Measurements from ENCODE around the gene ATG4B. TPM values are rescaled to one million over a fixed set of nuclear protein-coding genes. Genes with fewer than 3 reads are reported as not detected.

Gene ATG4B
- total RNA-seq, 1 donor from 2014 or later: 83.2 TPM

- H3K4me3 ChIP-seq (ENCODE audit: insufficient read depth, low read depth, low read length): peak within 1 kb of the TSS; percentile 84
- peak within 1 kb of the TSS; percentile 96 for H3K9ac ChIP-seq (ENCODE audit: low read length)
- peak within 1 kb of the TSS; percentile 96 for H3K4me2 ChIP-seq (ENCODE audit: low read length)
- H3K9me3 ChIP-seq (ENCODE audit: insufficient read depth, low read depth, low read length): no peaks in the 10 kb centered on the region
- peak within 1 kb of the TSS; percentile 92 for H3K27ac ChIP-seq (ENCODE audit: low read depth, low read length)
- peaks cover 3% of the 10 kb centered on the region for H3K36me3 Mint-ChIP-seq (ENCODE audit: low read depth, unreplicated experiment)
- peaks cover 18% of the 10 kb centered on the region for H3K36me3 ChIP-seq (ENCODE audit: insufficient read depth, low read length)
- FAIRE-seq (no peak), DNase-seq (ENCODE audit: low read depth) (peak; percentile 86)
- H3K9me3 Mint-ChIP-seq (ENCODE audit: unreplicated experiment): no peaks in the 10 kb centered on the region
- H3K27me3 ChIP-seq (ENCODE audit: insufficient read depth, low read length): no peaks in the 10 kb centered on the region
- peaks cover 4% of the 10 kb centered on the region for H3K4me1 Mint-ChIP-seq (ENCODE audit: low read depth, unreplicated experiment)
- H4K20me1 ChIP-seq (ENCODE audit: insufficient read depth, low read length): no peaks in the 10 kb centered on the region
- H3K27me3 Mint-ChIP-seq (ENCODE audit: low read depth, unreplicated experiment): no peaks in the 10 kb centered on the region
- H2AFZ ChIP-seq (ENCODE audit: low read depth, low read length): peak within 1 kb of the TSS; percentile 70
- H3K4me1 ChIP-seq (ENCODE audit: insufficient read depth, low read length): peaks cover 29% of the 10 kb centered on the region
- H3K79me2 ChIP-seq (ENCODE audit: insufficient read depth, low read length): peaks cover 68% of the 10 kb centered on the region
- H3K4me3 Mint-ChIP-seq (ENCODE audit: unreplicated experiment): peak within 1 kb of the TSS; percentile 97
- no peak for TF ChIP-seq CTCF (IDR thresholded peaks at IDR 0.05; ENCODE audit: insufficient read depth, low read depth, low read length)
- no peak for TF ChIP-seq EZH2 (IDR thresholded peaks at IDR 0.05; ENCODE audit: insufficient read depth, low read length)
- H3K27ac Mint-ChIP-seq (ENCODE audit: unreplicated experiment): peak within 1 kb of the TSS; percentile 82
Observed at GRCh38 chr2:241686650-241687425, 49.3 kb downstream of the ATG4B start, which contains the start of gene DTYMK. Gene DTYMK (minus strand): TSS chr2:241686815. CDS start chr2:241686783, 32 bp downstream.

GRCh38 chr2:241689306-241689705 is 51.8 kb downstream of the ATG4B start:
- Histone ChIP-seq H3K27me3 (ENCODE audit: insufficient read depth, low read length) (no peaks in the 10 kb centered on the region), H3K9ac (ENCODE audit: low read length) (no peak overlapping the region), H3K27ac (ENCODE audit: low read depth, low read length) (no peak overlapping the region), H3K4me1 (ENCODE audit: insufficient read depth, low read length) (peaks cover 34% of the 10 kb centered on the region), H4K20me1 (ENCODE audit: insufficient read depth, low read length) (peaks cover 3% of the 10 kb centered on the region), H2AFZ (ENCODE audit: low read depth, low read length) (no peak overlapping the region), H3K79me2 (ENCODE audit: insufficient read depth, low read length) (peaks cover 51% of the 10 kb centered on the region), H3K36me3 (ENCODE audit: insufficient read depth, low read length) (peaks cover 14% of the 10 kb centered on the region), H3K9me3 (ENCODE audit: insufficient read depth, low read depth, low read length) (no peaks in the 10 kb centered on the region), H3K4me2 (ENCODE audit: low read length) (no peak overlapping the region), H3K4me3 (ENCODE audit: insufficient read depth, low read depth, low read length) (no peak overlapping the region)
- FAIRE-seq (no peak), DNase-seq (ENCODE audit: low read depth) (no peak)
- Mint-ChIP-seq H3K9me3 (ENCODE audit: unreplicated experiment) (no peaks in the 10 kb centered on the region), H3K27ac (ENCODE audit: unreplicated experiment) (no peak overlapping the region), H3K27me3 (ENCODE audit: low read depth, unreplicated experiment) (no peaks in the 10 kb centered on the region), H3K36me3 (ENCODE audit: low read depth, unreplicated experiment) (peaks cover 2% of the 10 kb centered on the region), H3K4me1 (ENCODE audit: low read depth, unreplicated experiment) (peaks cover 9% of the 10 kb centered on the region), H3K4me3 (ENCODE audit: unreplicated experiment) (peak overlapping the region; percentile 14)
- TF ChIP-seq EZH2 (IDR thresholded peaks at IDR 0.05; ENCODE audit: insufficient read depth, low read length) (no peak), CTCF (IDR thresholded peaks at IDR 0.05; ENCODE audit: insufficient read depth, low read depth, low read length) (no peak)

GRCh38 chr2:241690202-241690717 is 52.8 kb downstream of the ATG4B start:
- Mint-ChIP-seq H3K4me1 (ENCODE audit: low read depth, unreplicated experiment) (peaks cover 9% of the 10 kb centered on the region), H3K4me3 (ENCODE audit: unreplicated experiment) (no peak overlapping the region), H3K9me3 (ENCODE audit: unreplicated experiment) (no peaks in the 10 kb centered on the region), H3K36me3 (ENCODE audit: low read depth, unreplicated experiment) (peaks cover 2% of the 10 kb centered on the region), H3K27me3 (ENCODE audit: low read depth, unreplicated experiment) (no peaks in the 10 kb centered on the region), H3K27ac (ENCODE audit: unreplicated experiment) (no peak overlapping the region)
- Histone ChIP-seq H3K27ac (ENCODE audit: low read depth, low read length) (no peak overlapping the region), H2AFZ (ENCODE audit: low read depth, low read length) (no peak overlapping the region), H3K4me1 (ENCODE audit: insufficient read depth, low read length) (peaks cover 34% of the 10 kb centered on the region), H3K9me3 (ENCODE audit: insufficient read depth, low read depth, low read length) (no peaks in the 10 kb centered on the region), H3K4me2 (ENCODE audit: low read length) (no peak overlapping the region), H4K20me1 (ENCODE audit: insufficient read depth, low read length) (peaks cover 3% of the 10 kb centered on the region), H3K79me2 (ENCODE audit: insufficient read depth, low read length) (peaks cover 41% of the 10 kb centered on the region), H3K4me3 (ENCODE audit: insufficient read depth, low read depth, low read length) (no peak overlapping the region), H3K36me3 (ENCODE audit: insufficient read depth, low read length) (peaks cover 8% of the 10 kb centered on the region), H3K9ac (ENCODE audit: low read length) (no peak overlapping the region), H3K27me3 (ENCODE audit: insufficient read depth, low read length) (no peaks in the 10 kb centered on the region)
- DNase-seq (ENCODE audit: low read depth) (no peak), FAIRE-seq (no peak)
- no peak for TF ChIP-seq CTCF (IDR thresholded peaks at IDR 0.05; ENCODE audit: insufficient read depth, low read depth, low read length)
- TF ChIP-seq EZH2 (IDR thresholded peaks at IDR 0.05; ENCODE audit: insufficient read depth, low read length): no peak
